HG03342 (cell line): Measurements from ENCODE around the gene PLXDC1.

Source experiments
- ATAC-seq: cut with Tn5 transposase; IDR thresholded peaks from one replicate; pipeline ENCODE4 v1.9.1; 2021; ENCODE audit warnings: mild to moderate bottlenecking, moderate library complexity; ENCODE audit not compliant: unreplicated experiment

PLXDC1 gene

GRCh38 chr17:39099663-39100286 is 51.7 kb downstream of the PLXDC1 start:
- no peak for ATAC-seq

- no peak for ATAC-seq
These were observed 52.8 kb downstream of the PLXDC1 start for GRCh38 chr17:39098588-39098987.

GRCh38 chr17:39097537-39097936 is 53.9 kb downstream of the PLXDC1 start:
- no peak for ATAC-seq

GRCh38 chr17:39097150-39097519 is 54.3 kb downstream of the PLXDC1 start:
- no peak for ATAC-seq

GRCh38 chr17:39096508-39097149 is 54.8 kb downstream of the PLXDC1 start:
- no peak for ATAC-seq

GRCh38 chr17:39095309-39095686 is 56.1 kb downstream of the PLXDC1 start:
- ATAC-seq, result no peak

- no peak for ATAC-seq
These were observed 56.7 kb downstream of the PLXDC1 start for GRCh38 chr17:39094607-39095308.

GRCh38 chr17:39092692-39093230 is 58.7 kb downstream of the PLXDC1 start:
- ATAC-seq, result no peak

GRCh38 chr17:39090908-39091665 is 60.4 kb downstream of the PLXDC1 start:
- ATAC-seq, result no peak

- ATAC-seq, result no peak
These were observed 61.0 kb downstream of the PLXDC1 start for GRCh38 chr17:39090400-39090799.

- no peak for ATAC-seq
These were observed 66.9 kb downstream of the PLXDC1 start for GRCh38 chr17:39084558-39084957.

GRCh38 chr17:39083270-39083669 is 68.2 kb downstream of the PLXDC1 start:
- no peak for ATAC-seq

- no peak for ATAC-seq
These were observed 69.0 kb downstream of the PLXDC1 start for GRCh38 chr17:39082482-39082881.

- no peak for ATAC-seq
These were observed 69.6 kb downstream of the PLXDC1 start for GRCh38 chr17:39081851-39082250.

GRCh38 chr17:39080421-39081078 is 70.9 kb downstream of the PLXDC1 start:
- no peak for ATAC-seq

- ATAC-seq, result no peak
These were observed 71.6 kb downstream of the PLXDC1 start for GRCh38 chr17:39079836-39080235.

GRCh38 chr17:39077866-39078265 is 73.6 kb downstream of the PLXDC1 start:
- ATAC-seq, result no peak

- no peak for ATAC-seq
These were observed 74.2 kb downstream of the PLXDC1 start for GRCh38 chr17:39077252-39077651.

GRCh38 chr17:39074676-39075075 is 76.8 kb downstream of the PLXDC1 start:
- no peak for ATAC-seq

- no peak for ATAC-seq
These were observed 77.5 kb downstream of the PLXDC1 start for GRCh38 chr17:39073916-39074315.

GRCh38 chr17:39073353-39073752 is 78.1 kb downstream of the PLXDC1 start:
- ATAC-seq, result no peak
